ENCODE measurements around the gene PDSS2. TPM values are rescaled to one million over a fixed set of nuclear protein-coding genes. Genes with fewer than 3 reads are reported as not detected.

PDSS2 gene
- total RNA-seq, 2 experiments from 2014 or later, result 11.5 to 11.8 TPM

DNA sequence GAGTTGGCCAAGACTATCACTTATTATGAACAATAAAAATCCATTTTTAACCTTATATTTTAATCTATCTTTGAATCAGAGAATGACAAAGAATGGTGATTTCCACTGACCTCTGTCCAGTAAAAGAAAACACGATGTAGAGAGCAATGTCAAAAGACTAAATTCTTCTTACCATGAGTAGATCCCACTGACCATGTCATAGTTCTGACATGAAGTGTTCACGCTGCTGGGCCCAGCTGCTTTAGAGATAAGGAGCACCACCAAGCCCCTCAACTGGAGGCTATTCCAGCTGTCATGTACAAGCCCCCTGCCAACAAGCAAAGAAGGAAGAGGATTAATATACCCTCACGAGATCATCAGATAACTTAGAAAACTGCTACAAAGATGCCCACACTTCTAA, 125.3 kb downstream of the PDSS2 start:
- Mint-ChIP-seq H3K27me3 (no peaks in the 10 kb centered on the region), H3K27ac (no peak overlapping the region), H3K4me1 (peaks cover 10% of the 10 kb centered on the region), H3K4me3 (no peak overlapping the region), H3K9me3 (no peaks in the 10 kb centered on the region), H3K36me3 (ENCODE audit: low read depth) (peaks cover 6% of the 10 kb centered on the region)
- ChIA-PET CTCF (no interaction called here), POLR2A (no interaction called here)
- DNase-seq, result no peak

DNA sequence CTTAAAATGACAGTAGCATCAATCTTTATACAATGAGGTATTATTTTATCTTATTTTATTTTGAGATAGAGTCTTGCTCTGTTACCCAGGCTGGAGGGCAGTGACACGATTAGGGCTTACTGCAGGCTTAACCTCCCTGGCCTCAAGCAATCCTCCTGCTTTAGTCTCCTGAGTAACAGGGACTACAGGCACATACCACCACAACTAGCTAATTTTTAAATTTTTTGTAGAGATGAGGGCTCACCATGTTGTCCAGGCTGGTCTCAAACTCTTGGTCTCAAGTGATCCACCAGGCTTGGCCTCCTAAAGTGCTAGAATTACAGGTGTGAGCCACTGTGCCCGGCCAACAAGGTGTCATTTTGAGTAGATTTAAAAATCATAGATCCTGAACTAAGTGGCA, 125.9 kb downstream of the PDSS2 start:
- Mint-ChIP-seq H3K36me3 (ENCODE audit: low read depth) (peaks cover 6% of the 10 kb centered on the region), H3K4me1 (peaks cover 10% of the 10 kb centered on the region), H3K4me3 (no peak overlapping the region), H3K9me3 (no peaks in the 10 kb centered on the region), H3K27me3 (no peaks in the 10 kb centered on the region), H3K27ac (no peak overlapping the region)
- ChIA-PET POLR2A (no interaction called here), CTCF (no interaction called here)
- DNase-seq, result no peak

DNA sequence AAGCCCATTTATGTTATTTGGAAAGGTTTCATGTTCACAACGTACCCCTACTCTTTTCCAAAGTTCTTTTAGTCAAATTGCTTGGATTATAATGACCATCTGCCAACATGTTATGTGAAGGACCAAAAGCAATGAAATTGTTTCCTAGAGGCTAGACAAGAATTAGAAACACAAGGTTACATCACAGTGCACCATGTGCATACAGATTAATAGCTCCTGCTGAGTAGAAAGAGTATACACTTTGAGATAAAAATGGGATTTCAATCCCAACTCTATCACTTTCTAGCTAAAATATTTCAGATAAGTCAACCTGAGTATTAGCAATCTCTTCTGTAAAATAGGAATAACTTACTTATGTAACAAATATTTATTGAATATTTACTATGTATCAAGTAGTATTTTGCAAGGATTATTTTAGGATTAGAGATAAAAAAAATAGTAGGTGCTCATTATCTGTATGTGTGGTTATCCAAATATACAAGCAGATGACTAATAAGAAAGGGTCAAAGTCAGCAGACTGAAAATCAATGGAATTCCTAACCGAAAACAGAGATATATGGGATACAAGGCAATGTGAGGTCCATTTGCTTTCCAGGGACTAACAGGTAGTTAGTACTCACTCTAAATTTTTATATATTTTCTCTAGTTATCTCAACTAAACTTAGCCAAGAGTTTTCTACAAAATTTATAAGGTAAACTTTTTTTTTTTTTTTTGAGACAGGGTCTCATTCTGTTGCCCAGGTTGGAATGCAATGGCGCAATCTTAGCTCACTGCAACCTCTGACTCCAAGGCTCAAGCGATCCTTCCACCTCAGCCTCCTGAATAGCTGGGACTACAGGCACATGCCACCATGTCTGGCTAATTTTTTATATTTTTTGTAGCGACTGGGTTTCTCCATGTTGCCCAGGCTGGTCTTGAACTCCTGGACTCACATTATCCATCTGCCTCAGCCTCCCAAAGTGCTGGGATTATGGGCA, 127.7 kb downstream of the PDSS2 start:
- Mint-ChIP-seq H3K27ac (no peak overlapping the region), H3K27me3 (no peaks in the 10 kb centered on the region), H3K9me3 (no peaks in the 10 kb centered on the region), H3K36me3 (ENCODE audit: low read depth) (peaks cover 6% of the 10 kb centered on the region), H3K4me1 (peaks cover 10% of the 10 kb centered on the region), H3K4me3 (no peak overlapping the region)
- ChIA-PET POLR2A (no interaction called here), CTCF (interaction anchor here (1.5 kb wide), 1 partner anchor 10 kb away, joined by 3 read pairs; no protein-coding TSS in a partner anchor)
- DNase-seq, result no peak

DNA sequence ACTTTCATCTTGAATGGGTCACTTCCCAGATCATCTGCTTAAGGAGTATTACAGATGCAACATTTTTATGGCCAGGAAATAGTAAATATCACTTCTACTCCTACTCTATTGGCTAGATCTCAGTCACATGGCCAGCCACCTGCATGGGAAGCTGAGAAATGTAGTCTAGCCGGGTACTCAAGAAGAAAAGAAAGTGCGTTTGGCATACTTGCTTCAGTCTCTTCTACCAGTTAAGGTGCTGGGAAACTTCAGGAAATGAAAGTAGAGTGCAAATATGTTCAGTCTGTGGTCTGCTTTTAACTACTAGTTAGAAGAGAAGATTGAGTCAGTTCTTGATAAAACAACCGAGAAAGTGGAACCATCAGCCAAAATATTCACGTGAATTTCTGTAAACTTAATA, 129.2 kb downstream of the PDSS2 start:
- Mint-ChIP-seq H3K4me3 (no peak overlapping the region), H3K9me3 (no peaks in the 10 kb centered on the region), H3K36me3 (ENCODE audit: low read depth) (peaks cover 6% of the 10 kb centered on the region), H3K4me1 (peaks cover 10% of the 10 kb centered on the region), H3K27ac (peak overlapping the region; percentile 18), H3K27me3 (no peaks in the 10 kb centered on the region)
- ChIA-PET POLR2A (interaction anchor here (1.6 kb wide), 1 partner anchor 12 kb away, joined by 3 read pairs; no protein-coding TSS in a partner anchor), CTCF (interaction anchor here (1.5 kb wide), 1 partner anchor 9 kb away, joined by 3 read pairs; no protein-coding TSS in a partner anchor)
- DNase-seq, result peak; percentile 20

DNA sequence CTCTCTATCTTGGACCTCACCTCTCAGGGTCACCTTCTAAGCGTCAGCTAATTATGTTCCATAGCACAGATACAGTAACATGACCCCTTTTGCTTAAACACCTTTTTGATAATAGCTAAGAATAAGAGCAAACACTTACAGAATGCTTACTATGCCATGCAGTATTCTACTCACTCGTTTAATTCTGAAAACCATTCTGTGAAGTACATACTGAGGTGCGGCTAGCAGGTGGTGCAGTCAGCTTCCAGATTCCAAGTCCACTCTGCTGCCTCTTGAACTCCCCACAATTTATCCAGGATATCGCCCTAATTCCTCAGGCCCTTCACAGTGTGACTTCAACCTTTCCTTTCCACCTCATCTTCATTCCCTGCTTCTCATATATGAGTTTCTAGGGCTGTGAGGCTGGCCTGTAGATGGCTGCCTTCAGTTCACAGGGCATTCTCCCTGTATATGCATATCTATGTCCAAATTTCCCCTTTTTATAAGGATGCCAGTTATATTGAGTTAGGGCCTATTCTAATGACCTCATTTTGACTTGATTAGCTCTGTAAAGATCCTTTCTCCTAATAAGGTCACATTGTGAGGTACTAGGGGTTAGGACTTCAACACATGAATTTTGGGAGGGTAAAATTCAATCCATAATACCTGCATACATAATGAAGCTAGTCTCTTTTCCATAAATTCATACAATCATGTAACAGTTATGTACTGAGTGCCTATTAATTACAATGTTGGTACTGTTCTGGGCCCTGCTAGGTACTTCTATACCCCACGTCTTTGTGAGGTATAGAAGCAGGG, 130.1 kb downstream of the PDSS2 start:
- CTCF ChIA-PET, result interaction anchor here (1.0 to 2.1 kb wide), 3 partner anchors 10 to 11 kb away, joined by 3 to 7 read pairs (median 5); no protein-coding TSS in a partner anchor
- Mint-ChIP-seq H3K27ac (no peak overlapping the region), H3K4me1 (peaks cover 10% of the 10 kb centered on the region), H3K36me3 (ENCODE audit: low read depth) (peaks cover 6% of the 10 kb centered on the region), H3K9me3 (no peaks in the 10 kb centered on the region), H3K27me3 (no peaks in the 10 kb centered on the region), H3K4me3 (no peak overlapping the region)
- POLR2A ChIA-PET, result interaction anchor here (1.6 kb wide), 1 partner anchor 11 kb away, joined by 3 read pairs; no protein-coding TSS in a partner anchor
- no peak for DNase-seq

DNA sequence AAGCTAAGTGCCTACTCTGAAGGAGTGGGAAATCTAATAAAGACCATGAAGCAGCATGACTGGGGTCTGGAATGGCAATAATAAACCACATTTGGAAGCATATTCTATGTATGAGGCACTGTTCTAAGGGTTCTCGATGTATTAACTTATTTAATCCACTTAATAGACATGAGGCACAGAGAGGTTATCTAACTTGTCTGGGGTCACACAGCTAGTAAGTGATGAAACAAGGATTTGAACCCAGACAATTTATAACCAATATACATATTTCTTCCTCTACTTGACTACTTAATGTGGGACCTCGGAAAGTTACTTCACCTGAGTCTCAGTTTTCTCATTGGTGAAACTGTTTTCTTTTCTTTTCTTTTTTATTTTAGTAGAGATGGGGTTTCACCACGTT, 131.3 kb downstream of the PDSS2 start:
- H3K9me3 Mint-ChIP-seq, result no peaks in the 10 kb centered on the region
- ChIA-PET POLR2A (no interaction called here), CTCF (interaction anchor here (1.0 to 2.1 kb wide), 2 partner anchors 10 to 11 kb away, joined by 3 to 7 read pairs; no protein-coding TSS in a partner anchor)
- H3K4me3 Mint-ChIP-seq, result no peak overlapping the region
- H3K27ac Mint-ChIP-seq, result no peak overlapping the region
- H3K4me1 Mint-ChIP-seq, result peaks cover 10% of the 10 kb centered on the region
- H3K27me3 Mint-ChIP-seq, result no peaks in the 10 kb centered on the region
- peaks cover 6% of the 10 kb centered on the region for H3K36me3 Mint-ChIP-seq (ENCODE audit: low read depth)
- no peak for DNase-seq

DNA sequence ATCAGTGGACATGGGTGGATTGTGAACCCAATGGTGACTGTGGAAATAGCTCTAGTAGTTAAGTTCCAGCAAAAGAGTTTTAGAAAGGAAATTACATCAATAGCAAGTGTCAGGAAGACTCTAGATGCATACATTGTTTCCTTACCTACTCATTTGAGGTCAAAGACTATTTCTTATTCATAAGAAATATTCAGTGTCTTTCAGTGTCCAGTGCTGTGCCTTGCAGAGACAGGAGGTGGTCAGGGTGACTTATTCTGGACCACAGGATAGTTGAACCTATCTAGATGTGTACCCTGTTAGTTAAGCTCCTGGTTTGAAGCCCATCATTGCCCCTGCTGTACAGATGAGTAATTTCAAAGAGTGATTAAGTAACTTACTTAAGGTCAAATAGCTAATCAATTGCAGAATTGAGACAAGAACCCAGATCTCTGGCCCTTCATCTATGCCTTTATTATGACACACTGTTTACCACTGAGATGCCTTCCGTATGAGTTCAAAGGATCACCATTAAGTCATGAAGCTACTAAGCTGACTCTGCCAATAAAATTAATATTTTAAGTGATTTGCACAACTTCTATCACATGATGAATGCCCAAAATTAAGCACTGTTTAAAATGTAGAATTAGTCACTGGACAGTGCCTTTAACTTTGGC, 136.1 kb downstream of the PDSS2 start:
- Mint-ChIP-seq H3K27ac (no peak overlapping the region), H3K36me3 (ENCODE audit: low read depth) (no peaks in the 10 kb centered on the region), H3K4me3 (no peak overlapping the region), H3K9me3 (no peaks in the 10 kb centered on the region), H3K27me3 (no peaks in the 10 kb centered on the region), H3K4me1 (no peaks in the 10 kb centered on the region)
- DNase-seq, result no peak
- POLR2A ChIA-PET, result no interaction called here
- CTCF ChIA-PET, result interaction anchor here (0.7 kb wide), 1 partner anchor 19 kb away, joined by 3 read pairs; no protein-coding TSS in a partner anchor

DNA sequence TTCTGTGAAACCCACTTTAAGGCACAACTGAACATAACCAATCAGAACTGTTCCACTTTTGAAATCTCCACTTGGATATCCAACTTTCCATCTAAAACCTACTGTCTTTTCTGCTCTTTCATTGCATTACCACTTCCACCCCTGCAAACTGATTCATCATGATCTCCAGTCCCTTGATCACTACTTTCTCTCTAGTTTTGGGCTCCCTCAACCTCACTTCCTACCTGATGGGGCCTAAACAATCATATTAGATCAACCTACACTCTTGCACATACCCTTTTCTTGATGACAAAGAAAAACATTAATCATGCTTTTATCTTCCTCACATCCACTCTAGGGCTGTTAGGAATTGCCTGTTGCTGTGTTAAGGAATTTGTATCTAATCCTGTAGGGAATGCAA, 137.6 kb downstream of the PDSS2 start:
- CTCF ChIA-PET, result interaction anchor here (1.2 kb wide), 1 partner anchor 9 kb away, joined by 3 read pairs; no protein-coding TSS in a partner anchor
- no peaks in the 10 kb centered on the region for H3K27me3 Mint-ChIP-seq
- no peak overlapping the region for H3K4me3 Mint-ChIP-seq
- POLR2A ChIA-PET, result no interaction called here
- no peaks in the 10 kb centered on the region for H3K4me1 Mint-ChIP-seq
- no peak overlapping the region for H3K27ac Mint-ChIP-seq
- H3K9me3 Mint-ChIP-seq, result no peaks in the 10 kb centered on the region
- no peaks in the 10 kb centered on the region for H3K36me3 Mint-ChIP-seq (ENCODE audit: low read depth)
- no peak for DNase-seq

DNA sequence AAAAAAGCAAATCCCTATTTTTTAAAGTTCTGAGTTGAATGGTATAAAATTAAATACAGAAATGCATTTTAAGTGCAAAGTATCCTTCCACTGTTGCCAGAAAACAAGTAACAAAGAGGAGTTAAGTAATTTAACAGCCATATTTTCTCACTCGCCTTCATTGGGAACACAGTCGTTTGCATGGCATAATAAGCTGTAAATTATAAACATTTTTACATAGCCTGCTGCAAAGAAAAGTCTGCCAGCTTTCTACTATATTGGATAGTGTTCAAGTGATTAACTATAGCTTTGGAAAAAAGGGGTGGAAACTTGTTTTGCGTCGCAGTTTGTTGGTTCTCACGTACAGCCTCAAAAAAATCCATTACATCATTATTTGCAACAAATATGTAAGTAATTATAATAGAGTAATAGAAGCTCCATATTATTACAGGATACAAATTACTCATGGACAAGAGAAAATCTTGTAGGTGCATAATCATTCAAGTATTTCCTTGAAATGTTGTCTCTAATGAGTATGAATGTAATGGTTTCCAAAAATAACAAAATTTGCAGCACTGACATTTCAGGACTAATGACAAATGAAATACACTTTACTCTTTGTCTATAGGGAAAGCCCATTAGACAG, 139.3 kb downstream of the PDSS2 start:
- no peaks in the 10 kb centered on the region for H3K36me3 Mint-ChIP-seq (ENCODE audit: low read depth)
- H3K27ac Mint-ChIP-seq, result no peak overlapping the region
- no peaks in the 10 kb centered on the region for H3K27me3 Mint-ChIP-seq
- H3K9me3 Mint-ChIP-seq, result no peaks in the 10 kb centered on the region
- ChIA-PET POLR2A (no interaction called here), CTCF (interaction anchor here (1.1 to 1.4 kb wide), 2 partner anchors 9 to 139 kb away, joined by 3 to 5 read pairs; partner anchors contain the start of gene PDSS2)
- H3K4me1 Mint-ChIP-seq, result no peaks in the 10 kb centered on the region
- no peak overlapping the region for H3K4me3 Mint-ChIP-seq
- no peak for DNase-seq

DNA sequence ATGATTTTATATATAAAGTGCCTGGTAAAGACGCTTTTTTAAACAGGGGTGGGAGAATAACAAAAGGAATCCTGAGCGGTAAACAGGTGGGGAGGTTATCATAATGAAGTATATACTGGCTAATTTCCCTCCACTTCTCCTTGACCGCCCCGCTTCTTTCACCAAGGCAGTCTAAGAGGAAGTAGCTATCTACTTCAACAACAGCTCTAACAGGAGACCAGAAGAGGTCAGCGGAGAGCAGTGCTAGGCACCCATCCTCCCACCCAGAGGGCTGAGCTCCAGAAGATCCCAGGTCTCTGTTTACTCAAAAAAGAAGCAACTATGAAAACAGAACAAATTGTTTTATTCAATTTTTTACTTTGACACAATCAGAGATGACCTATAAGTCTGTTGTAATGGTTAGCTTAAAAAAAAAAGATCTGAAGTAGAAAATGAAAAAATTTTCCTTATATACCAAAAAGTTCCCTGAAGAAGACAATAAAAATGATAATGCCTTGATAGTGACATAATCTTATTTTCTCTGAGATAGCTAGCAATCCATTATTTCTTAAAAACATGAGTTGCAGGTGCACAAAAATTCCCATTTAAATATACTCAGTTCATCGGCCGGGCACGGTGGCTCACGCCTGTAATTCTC, 141.1 kb downstream of the PDSS2 start:
- POLR2A ChIA-PET, result interaction anchor here (0.9 to 1.5 kb wide), 3 partner anchors 12 to 141 kb away, joined by 3 to 8 read pairs (median 3); partner anchors contain the start of gene PDSS2
- Mint-ChIP-seq H3K36me3 (ENCODE audit: low read depth) (no peaks in the 10 kb centered on the region), H3K9me3 (no peaks in the 10 kb centered on the region), H3K27ac (no peak overlapping the region), H3K4me1 (no peaks in the 10 kb centered on the region), H3K4me3 (no peak overlapping the region), H3K27me3 (no peaks in the 10 kb centered on the region)
- peak; percentile 28 for DNase-seq
- CTCF ChIA-PET, result interaction anchor here (0.5 to 2.2 kb wide), 32 partner anchors 10 to 734 kb away, joined by 3 to 9 read pairs (median 3); partner anchors contain the start of gene PDSS2

DNA sequence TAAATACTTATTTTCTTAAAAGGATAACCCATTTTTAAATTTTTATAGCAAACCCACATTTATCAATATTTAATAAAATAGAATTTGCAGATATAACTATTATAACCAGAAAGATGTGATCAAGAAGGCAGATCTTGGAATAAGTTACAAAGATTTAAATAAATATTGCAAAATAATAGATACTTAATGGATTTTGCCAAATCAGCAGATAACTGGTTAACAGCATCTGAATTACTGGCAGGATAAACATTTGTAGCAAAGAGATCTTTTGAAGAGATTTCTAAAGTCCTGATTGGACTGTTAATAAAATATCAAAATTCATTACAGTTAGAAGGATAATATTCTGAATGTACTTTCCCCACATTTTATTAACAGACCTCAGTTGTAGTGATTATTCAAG, 144.2 kb downstream of the PDSS2 start:
- no peak overlapping the region for H3K27ac Mint-ChIP-seq
- H3K27me3 Mint-ChIP-seq, result no peaks in the 10 kb centered on the region
- H3K36me3 Mint-ChIP-seq (ENCODE audit: low read depth), result no peaks in the 10 kb centered on the region
- ChIA-PET POLR2A (no interaction called here), CTCF (no interaction called here)
- DNase-seq, result no peak
- no peaks in the 10 kb centered on the region for H3K9me3 Mint-ChIP-seq
- H3K4me1 Mint-ChIP-seq, result no peaks in the 10 kb centered on the region
- H3K4me3 Mint-ChIP-seq, result no peak overlapping the region

DNA sequence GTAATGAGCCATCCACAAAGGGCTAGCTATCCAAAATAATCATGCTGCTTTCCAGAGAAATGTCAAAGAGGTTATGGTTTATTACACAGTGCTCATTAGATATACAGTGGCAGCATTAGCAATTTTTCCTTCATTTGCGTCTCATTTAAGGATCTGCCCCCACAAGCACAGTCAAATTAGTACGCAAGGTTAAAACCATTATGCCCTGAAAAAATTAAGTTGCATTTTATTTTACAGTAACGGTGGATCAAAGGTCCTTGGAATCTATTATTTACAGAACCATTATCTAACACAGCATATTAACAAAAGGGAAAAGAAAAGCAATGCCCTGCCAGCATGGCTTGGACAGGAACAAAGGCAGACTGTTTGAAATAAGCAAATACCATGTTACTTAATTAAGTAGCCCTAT, 144.8 kb downstream of the PDSS2 start:
- ChIA-PET CTCF (no interaction called here), POLR2A (no interaction called here)
- Mint-ChIP-seq H3K27ac (no peak overlapping the region), H3K4me3 (no peak overlapping the region), H3K27me3 (no peaks in the 10 kb centered on the region), H3K36me3 (ENCODE audit: low read depth) (no peaks in the 10 kb centered on the region), H3K4me1 (no peaks in the 10 kb centered on the region), H3K9me3 (no peaks in the 10 kb centered on the region)
- no peak for DNase-seq

All from activated CD4-positive, alpha-beta memory T cell treated with anti-CD3 and anti-CD28 coated beads, Interleukin-2, amount 10 ng/mL, durations not matched to agents 7 days and 5 days (primary cell).